HL-60 (cell line): ENCODE measurements around the gene HOXB5.

Experiments
- DNase-seq, 2 experiments: peaks; one replicate each; pipeline ENCODE4 v3.0.0-alpha.2; 2010 to 2020; ENCODE audit warnings: low read depth in 1 of 2, low spot score in 1 of 2
- H3K27ac ChIP-seq: fragments of 250-450 bp; sonication (Bioruptor Pico); replicated peaks from 2 replicates; pipeline ENCODE4 v1.5.1; 2020; ENCODE audit warnings: mild to moderate bottlenecking, moderate library complexity
- H3K27me3 ChIP-seq: fragments of 250-450 bp; sonication (Bioruptor Pico); 2 replicates; pipeline ENCODE4 v1.5.1; 2021; ENCODE audit warnings: mild to moderate bottlenecking, moderate library complexity; ENCODE audit not compliant: insufficient read depth, poor library complexity, severe bottlenecking
- H3K4me3 ChIP-seq: replicated peaks from 2 replicates; pipeline ENCODE4 v1.5.1; 2011; ENCODE audit warnings: mild to moderate bottlenecking, control low read depth, low read length; ENCODE audit not compliant: insufficient read depth
- CTCF ChIP-seq: IDR thresholded peaks from one replicate; pipeline ENCODE4 v1.5.1; 2011; ENCODE audit warnings: low read length, control low read depth, inconsistent platforms; ENCODE audit not compliant: insufficient read depth
- GABPA ChIP-seq: IDR thresholded peaks from 2 replicates; pipeline ENCODE4 v1.6.1; 2012; ENCODE audit warnings: low read depth
- POLR2AphosphoS5 ChIP-seq: IDR thresholded peaks from 2 replicates; pipeline ENCODE4 v1.6.1; 2012; ENCODE audit warnings: low read depth
- REST ChIP-seq: IDR thresholded peaks from 2 replicates; pipeline ENCODE4 v1.6.1; 2012; ENCODE audit warnings: low read depth; ENCODE audit not compliant: insufficient replicate concordance
- SPI1 ChIP-seq: IDR thresholded peaks from 2 replicates; pipeline ENCODE4 v1.6.1; 2012; ENCODE audit warnings: low read depth, mild to moderate bottlenecking, borderline replicate concordance

HOXB5 gene

GRCh38 chr17:48575673-48576478, 17.7 kb downstream of the HOXB5 start:
- Histone ChIP-seq H3K4me3 (no peak overlapping the region), H3K27me3 (peaks cover 87% of the 10 kb centered on the region), H3K27ac (no peak overlapping the region)
- no peak for DNase-seq
- TF ChIP-seq CTCF = no peak
- TF ChIP-seq GABPA = no peak
- TF ChIP-seq SPI1 = no peak
- no peak for TF ChIP-seq REST
- TF ChIP-seq POLR2AphosphoS5 = no peak

- Histone ChIP-seq H3K27me3 (peaks cover 87% of the 10 kb centered on the region), H3K27ac (no peak overlapping the region), H3K4me3 (no peak overlapping the region)
- no peak for DNase-seq
- no peak for TF ChIP-seq POLR2AphosphoS5
- no peak for TF ChIP-seq REST
- no peak for TF ChIP-seq SPI1
- TF ChIP-seq CTCF = no peak
- no peak for TF ChIP-seq GABPA
These were observed 18.5 kb downstream of the HOXB5 start for GRCh38 chr17:48575066-48575582.

GRCh38 chr17:48574505-48575065, 19.0 kb downstream of the HOXB5 start:
- DNase-seq = no peak
- TF ChIP-seq SPI1 = no peak
- TF ChIP-seq CTCF = no peak
- no peak for TF ChIP-seq REST
- TF ChIP-seq GABPA = no peak
- TF ChIP-seq POLR2AphosphoS5 = no peak
- Histone ChIP-seq H3K27me3 (peaks cover 87% of the 10 kb centered on the region), H3K27ac (no peak overlapping the region), H3K4me3 (no peak overlapping the region)
